T-cell (primary cell): ENCODE measurements around the gene NSMCE4A. TPM values are rescaled to one million over a fixed set of nuclear protein-coding genes. Genes with fewer than 3 reads are reported as not detected.

ENCODE experiments used
- ATAC-seq, 4 experiments: fragments of 200-7000 bp in 3 of 4; fragments of 150-1000 bp in 1 of 4; cut with Tn5 transposase; replicated peaks in 1 of 4; 1 replicate in 3 of 4; 2 replicates in 1 of 4; pipeline ENCODE4 v1.10.0; 2021; ENCODE audit warnings: moderate library complexity in 3 of 4, mild to moderate bottlenecking in 2 of 4, moderate number of reproducible peaks in 1 of 4
- CTCF ChIA-PET, 2 donors: fragments of 300-600 bp; sonication (Branson Sonifier 250); formaldehyde crosslinking; loops; one replicate each; lab custom pipeline; 2022; ENCODE audit warnings: antibody characterized with exemption in 2 of 2; lab: Charles Lee
- POLR2A ChIA-PET, 2 donors: fragments of 300-600 bp; sonication (Branson Sonifier 250); formaldehyde crosslinking; loops; one replicate each; lab custom pipeline; 2022; ENCODE audit warnings: antibody characterized with exemption in 2 of 2; lab: Charles Lee
- DNase-seq, 35 experiments: peaks; one replicate each; pipeline versions ENCODE4 v3.0.0 to v3.0.0-alpha.2; 2013 to 2023
- H3K27ac ChIP-seq: one replicate; pipeline ENCODE4 v1.5.1; 2013; ENCODE audit warnings: low read length
- H3K27me3 ChIP-seq, 2 experiments: replicated peaks in 1 of 2; 1 replicate in 1 of 2; 2 replicates in 1 of 2; pipeline versions ENCODE4 v1.6.1 to v1.7.0; 2013; ENCODE audit warnings: low read length in 1 of 2, mixed read lengths in 1 of 2; ENCODE audit not compliant: control insufficient read depth in 2 of 2, insufficient read depth in 2 of 2; ENCODE audit errors: extremely low read depth in 1 of 2
- H3K36me3 ChIP-seq, 2 donors: 1 replicate in 1 of 2; 2 replicates in 1 of 2; pipeline versions ENCODE4 v1.6.1 to v1.7.0; 2013; ENCODE audit warnings: low read length in 1 of 2; ENCODE audit not compliant: control insufficient read depth in 2 of 2, insufficient read depth in 1 of 2; ENCODE audit errors: extremely low read depth in 1 of 2
- H3K4me1 ChIP-seq, 2 experiments: 1 replicate in 1 of 2; 2 replicates in 1 of 2; pipeline versions ENCODE4 v1.6.1 to v1.7.0; 2013; ENCODE audit warnings: low read length in 2 of 2, mixed read lengths in 1 of 2; ENCODE audit not compliant: insufficient read depth in 2 of 2, control insufficient read depth in 1 of 2; ENCODE audit errors: extremely low read depth in 1 of 2
- H3K4me3 ChIP-seq, 2 donors: 1 replicate in 1 of 2; 2 replicates in 1 of 2; pipeline versions ENCODE4 v1.5.1 to v1.7.0; 2013; ENCODE audit warnings: mild to moderate bottlenecking in 2 of 2, low read length in 1 of 2, moderate library complexity in 1 of 2; ENCODE audit not compliant: control insufficient read depth in 1 of 2; ENCODE audit errors: extremely low read depth in 1 of 2
- H3K9me3 ChIP-seq: 2 replicates; pipeline ENCODE4 v1.7.0; 2013
- H3K27ac Mint-ChIP-seq, 2 donors: one replicate each; pipeline ENCODE4 v1.8.0; 2020 to 2021; ENCODE audit warnings: mild to moderate bottlenecking in 2 of 2, mixed read lengths in 2 of 2
- H3K27me3 Mint-ChIP-seq, 2 donors: one replicate each; pipeline ENCODE4 v1.8.0; 2021 to 2022; ENCODE audit warnings: mixed read lengths in 2 of 2
- H3K36me3 Mint-ChIP-seq: one replicate; pipeline ENCODE4 v1.8.0; 2021; ENCODE audit warnings: mixed read lengths
- H3K4me1 Mint-ChIP-seq, 3 donors: one replicate each; pipeline ENCODE4 v1.8.0; 2020 to 2022; ENCODE audit warnings: mixed read lengths in 3 of 3, mild to moderate bottlenecking in 1 of 3
- H3K4me3 Mint-ChIP-seq, 3 donors: one replicate each; pipeline ENCODE4 v1.8.0; 2020 to 2022; ENCODE audit warnings: mild to moderate bottlenecking in 3 of 3, mixed read lengths in 3 of 3, moderate library complexity in 3 of 3
- H3K9me3 Mint-ChIP-seq, 3 donors: one replicate each; pipeline ENCODE4 v1.8.0; 2020 to 2022; ENCODE audit warnings: mixed read lengths in 3 of 3
- WGBS: methylation state at CpG from one replicate; pipeline ENCODE4 v1.1.5; 2013; ENCODE audit warnings: missing lambda C conversion rate; ENCODE audit not compliant: insufficient coverage; 5-methylcytosine and 5-hydroxymethylcytosine counted together
- total RNA-seq, 35 experiments: library from RNA in 6 of 35; stranded (reverse) in 6 of 35; fragments of 120-200 nt in 1 of 35; gene quantifications; one replicate each; pipeline versions ENCODE4 v1.2.1 to v1.2.4 and lab custom pipeline; 2013 to 2026

NSMCE4A gene
- total RNA-seq, 5 donors from 2014 or later (not counting 1 experiment from before 2014, with no cell fraction given) = 41.6 to 79.7 (median 77.5) TPM

DNA sequence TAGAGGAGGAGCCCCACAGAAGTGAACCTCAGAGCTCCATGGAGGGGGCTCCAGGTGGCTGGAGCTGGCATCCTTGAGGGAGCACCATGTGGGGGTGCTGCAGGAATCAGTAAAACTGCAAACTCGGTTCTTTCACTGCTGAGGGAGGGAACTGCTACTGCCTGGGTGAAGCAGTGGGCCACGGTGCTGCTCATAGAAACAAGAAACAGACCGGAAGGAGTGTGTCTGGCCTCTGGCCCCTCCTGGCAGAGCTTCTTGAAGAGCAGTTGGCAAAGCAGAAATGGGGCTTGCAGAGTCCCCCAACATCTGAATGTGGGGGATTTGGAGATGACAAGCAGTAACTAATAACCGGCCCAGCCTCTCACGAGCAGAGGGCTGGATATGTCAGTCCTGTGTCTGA, 37.7 kb upstream of the NSMCE4A start:
- peaks cover 10 to 34% of the 10 kb centered on the region in 2 donors for H3K27me3 Mint-ChIP-seq

GRCh38 chr10:122010405-122011050, 35.5 kb upstream of the NSMCE4A start:
- H3K4me1 Mint-ChIP-seq = no peaks in the 10 kb centered on the region
- H3K27ac ChIP-seq = no peak overlapping the region
- H3K27ac Mint-ChIP-seq = no peak overlapping the region
- peaks cover 2 to 17% of the 10 kb centered on the region in 2 experiments for H3K27me3 ChIP-seq
- no peak overlapping the region for H3K4me3 ChIP-seq
- H3K36me3 ChIP-seq = no peaks in the 10 kb centered on the region
- no peak overlapping the region for H3K4me3 Mint-ChIP-seq
- ChIA-PET POLR2A (no interaction called here), CTCF (no interaction called here)
- DNase-seq (no peak), ATAC-seq (no peak)
- H3K4me1 ChIP-seq = no peaks in the 10 kb centered on the region
- WGBS = 80% methylated on average over 1 of the region's 4 CpGs
- H3K9me3 Mint-ChIP-seq = peaks cover 0 to 5% (median 0%) of the 10 kb centered on the region in 3 donors
- H3K36me3 Mint-ChIP-seq = no peaks in the 10 kb centered on the region
- H3K27me3 Mint-ChIP-seq = peaks cover 14 to 39% of the 10 kb centered on the region in 2 donors
- H3K9me3 ChIP-seq = no peaks in the 10 kb centered on the region

More for the DNA sequence above, 37.7 kb upstream of the NSMCE4A start:
- Histone ChIP-seq H3K36me3 (no peaks in the 10 kb centered on the region), H3K4me3 (no peak overlapping the region), H3K27ac (no peak overlapping the region), H3K9me3 (no peaks in the 10 kb centered on the region), H3K4me1 (no peaks in the 10 kb centered on the region), H3K27me3 (peaks cover 0 to 21% of the 10 kb centered on the region in 2 experiments)
- ChIA-PET POLR2A (no interaction called here), CTCF (no interaction called here)
- Mint-ChIP-seq H3K36me3 (no peaks in the 10 kb centered on the region), H3K9me3 (no peaks in the 10 kb centered on the region), H3K27ac (no peak overlapping the region), H3K4me3 (no peak overlapping the region), H3K4me1 (no peaks in the 10 kb centered on the region)
- DNase-seq (no peak), ATAC-seq (no peak)
- WGBS = 62% methylated on average over 3 of the region's 5 CpGs

- H3K4me1 ChIP-seq = no peaks in the 10 kb centered on the region
- Mint-ChIP-seq H3K9me3 (peaks cover 7 to 11% (median 10%) of the 10 kb centered on the region in 3 donors), H3K27me3 (peaks cover 8 to 30% of the 10 kb centered on the region in 2 donors), H3K27ac (no peak overlapping the region), H3K4me3 (no peak overlapping the region), H3K4me1 (no peaks in the 10 kb centered on the region), H3K36me3 (no peaks in the 10 kb centered on the region)
- DNase-seq (no peak), ATAC-seq (no peak)
- CTCF ChIA-PET = interaction anchor here in 1 of 2 donors (0.7 kb wide), 1 partner anchor 224 kb away, joined by 3 read pairs; no protein-coding TSS in a partner anchor
- no peak overlapping the region for H3K27ac ChIP-seq
- POLR2A ChIA-PET = no interaction called here
- H3K4me3 ChIP-seq = no peak overlapping the region
- no peaks in the 10 kb centered on the region for H3K36me3 ChIP-seq
- no peaks in the 10 kb centered on the region for H3K9me3 ChIP-seq
- H3K27me3 ChIP-seq = peaks cover 2 to 8% of the 10 kb centered on the region in 2 experiments
- WGBS = no CpG with 5 or more reads among the region's 3 CpGs
Measured at GRCh38 chr10:122007415-122007814, 32.4 kb upstream of the NSMCE4A start.

- ATAC-seq (no peak), DNase-seq (no peak)
- CTCF ChIA-PET = no interaction called here
- H3K36me3 ChIP-seq = no peaks in the 10 kb centered on the region
- H3K4me1 ChIP-seq = no peaks in the 10 kb centered on the region
- WGBS = 67% methylated on average over 1 of the region's 1 CpG
- Mint-ChIP-seq H3K27me3 (peaks cover 2 to 9% of the 10 kb centered on the region in 2 donors), H3K27ac (no peak overlapping the region), H3K36me3 (no peaks in the 10 kb centered on the region), H3K4me3 (no peak overlapping the region), H3K4me1 (no peaks in the 10 kb centered on the region), H3K9me3 (peaks cover 18 to 34% (median 22%) of the 10 kb centered on the region in 3 donors)
- no peak overlapping the region for H3K4me3 ChIP-seq
- peaks cover 0 to 11% of the 10 kb centered on the region in 2 experiments for H3K27me3 ChIP-seq
- H3K27ac ChIP-seq = no peak overlapping the region
- POLR2A ChIA-PET = no interaction called here
- H3K9me3 ChIP-seq = no peaks in the 10 kb centered on the region
Measured at GRCh38 chr10:122001698-122002097, 26.7 kb upstream of the NSMCE4A start.

GRCh38 chr10:121999301-121999700, 24.3 kb upstream of the NSMCE4A start:
- H3K27me3 Mint-ChIP-seq = peaks cover 18 to 23% of the 10 kb centered on the region in 2 donors
- ChIA-PET CTCF (no interaction called here), POLR2A (no interaction called here)
- H3K36me3 Mint-ChIP-seq = no peaks in the 10 kb centered on the region
- H3K4me3 Mint-ChIP-seq = no peak overlapping the region
- H3K4me1 Mint-ChIP-seq = no peaks in the 10 kb centered on the region
- peaks cover 0 to 20% of the 10 kb centered on the region in 2 experiments for H3K27me3 ChIP-seq
- no peaks in the 10 kb centered on the region for H3K9me3 ChIP-seq
- H3K4me3 ChIP-seq = no peak overlapping the region
- H3K27ac ChIP-seq = no peak overlapping the region
- ATAC-seq (no peak), DNase-seq (no peak)
- no CpG with 5 or more reads among the region's 4 CpGs for WGBS
- H3K36me3 ChIP-seq = no peaks in the 10 kb centered on the region
- H3K4me1 ChIP-seq = no peaks in the 10 kb centered on the region
- H3K9me3 Mint-ChIP-seq = peaks cover 16 to 34% (median 16%) of the 10 kb centered on the region in 3 donors
- no peak overlapping the region for H3K27ac Mint-ChIP-seq

GRCh38 chr10:121998462-121998861, 23.4 kb upstream of the NSMCE4A start:
- WGBS = 80% methylated on average over 3 of the region's 6 CpGs
- ATAC-seq = no peak
- Mint-ChIP-seq H3K4me1 (no peaks in the 10 kb centered on the region), H3K4me3 (no peak overlapping the region), H3K36me3 (no peaks in the 10 kb centered on the region), H3K27me3 (peaks cover 20 to 23% of the 10 kb centered on the region in 2 donors), H3K27ac (no peak overlapping the region), H3K9me3 (peaks cover 15 to 34% (median 16%) of the 10 kb centered on the region in 3 donors)
- POLR2A ChIA-PET = no interaction called here
- H3K36me3 ChIP-seq = no peaks in the 10 kb centered on the region
- H3K27me3 ChIP-seq = peaks cover 0 to 22% of the 10 kb centered on the region in 2 experiments
- no peaks in the 10 kb centered on the region for H3K4me1 ChIP-seq
- no peaks in the 10 kb centered on the region for H3K9me3 ChIP-seq
- DNase-seq = no peak
- CTCF ChIA-PET = interaction anchor here in 1 of 2 donors (0.6 kb wide), 1 partner anchor 1059 kb away, joined by 3 read pairs; no protein-coding TSS in a partner anchor
- H3K27ac ChIP-seq = no peak overlapping the region
- H3K4me3 ChIP-seq = no peak overlapping the region
